ENCODE data around the gene RETSAT.

RETSAT gene

GRCh38 chr2:85354286-85355072 is at the start of gene RETSAT, which contains the start of gene ELMOD3:
Gene RETSAT, minus strand, starts transcription at chr2:85354528. Its CDS starts 21 bp downstream, at chr2:85354507.
Gene ELMOD3, plus strand, starts transcription at chr2:85354769. Its CDS starts 2,430 bp downstream, at chr2:85357199.
- H3K27ac ChIP-seq, result peak within 1 kb of the TSS; percentile 67 to 94
- no peak for TF ChIP-seq CTCF (IDR thresholded peaks at IDR 0.05)
- peak within 1 kb of the TSS; percentile 92 for H3K4me3 ChIP-seq
- peak; percentile 99 for DNase-seq (ENCODE audit: low spot score)

GRCh38 chr2:85401844-85402243 is 47.5 kb upstream of the RETSAT start:
- Histone ChIP-seq H3K27ac (no peak overlapping the region), H3K4me3 (no peak overlapping the region)
- no peak for DNase-seq (ENCODE audit: low spot score)
- no peak for TF ChIP-seq CTCF (IDR thresholded peaks at IDR 0.05)

GRCh38 chr2:85401464-85401805 is 47.1 kb upstream of the RETSAT start:
- DNase-seq (ENCODE audit: low spot score), result no peak
- no peak overlapping the region for H3K27ac ChIP-seq
- no peak overlapping the region for H3K4me3 ChIP-seq
- no peak for TF ChIP-seq CTCF (IDR thresholded peaks at IDR 0.05)

- H3K4me3 ChIP-seq, result no peak overlapping the region
- TF ChIP-seq CTCF (IDR thresholded peaks at IDR 0.05), result no peak
- DNase-seq (ENCODE audit: low spot score), result no peak
- no peak overlapping the region for H3K27ac ChIP-seq
Measured at GRCh38 chr2:85400541-85401463, 46.5 kb upstream of the RETSAT start.

- no peak for DNase-seq (ENCODE audit: low spot score)
- Histone ChIP-seq H3K27ac (no peak overlapping the region), H3K4me3 (no peak overlapping the region)
- TF ChIP-seq CTCF (IDR thresholded peaks at IDR 0.05), result no peak
Measured at GRCh38 chr2:85400023-85400422, 45.7 kb upstream of the RETSAT start.

GRCh38 chr2:85399183-85399455 is 44.8 kb upstream of the RETSAT start:
- Histone ChIP-seq H3K27ac (no peak overlapping the region), H3K4me3 (no peak overlapping the region)
- TF ChIP-seq CTCF (IDR thresholded peaks at IDR 0.05), result no peak
- no peak for DNase-seq (ENCODE audit: low spot score)
